NCI-H1694 (cell line): ENCODE measurements around the gene PPP2R2B.

Experiments used
- DNase-seq: peaks from one replicate; lab custom pipeline; 2025; lab: John Stamatoyannopoulos, UW

PPP2R2B gene

DNA sequence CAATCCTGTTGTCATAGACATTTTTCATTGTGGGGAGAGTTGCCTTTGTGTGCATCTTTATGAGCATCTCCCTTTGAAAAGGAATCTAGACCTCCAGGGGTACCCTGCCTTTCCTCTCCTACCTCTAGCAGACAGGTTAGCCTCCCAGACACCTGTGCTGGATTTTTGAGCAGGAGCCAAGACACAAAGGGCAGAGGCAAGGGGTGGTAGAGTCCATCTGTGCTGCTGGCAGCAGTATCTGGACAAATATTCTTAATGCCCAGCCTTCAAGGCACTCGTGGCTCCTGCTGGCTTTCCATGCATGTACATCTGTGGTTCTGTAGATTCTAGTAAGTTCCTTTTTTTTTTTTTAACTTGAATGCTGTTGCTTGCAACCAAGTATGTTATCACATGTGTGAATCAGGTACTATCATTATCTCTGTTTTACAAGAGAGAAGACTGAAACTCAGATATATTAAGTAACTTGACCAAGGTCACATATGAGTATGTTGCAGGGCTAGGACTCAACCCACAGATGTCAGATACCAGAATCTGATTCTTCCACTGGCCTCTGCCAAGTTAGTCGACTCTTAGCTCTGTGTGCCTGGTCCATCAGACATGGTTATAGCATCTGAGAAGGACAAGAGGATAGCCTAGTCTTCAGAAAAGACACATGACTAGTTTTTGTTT lies 329.6 kb downstream of the PPP2R2B start:
- no peak for DNase-seq

- DNase-seq, result no peak
Measured at GRCh38 chr5:146544232-146544631, 334.3 kb downstream of the PPP2R2B start.

- peak; percentile 80 for DNase-seq
Measured at GRCh38 chr5:146541958-146542849, 336.4 kb downstream of the PPP2R2B start.

GRCh38 chr5:146540414-146540813 lies 338.1 kb downstream of the PPP2R2B start:
- DNase-seq, result no peak

- no peak for DNase-seq
Measured at GRCh38 chr5:146539973-146540372, 338.6 kb downstream of the PPP2R2B start.

DNA sequence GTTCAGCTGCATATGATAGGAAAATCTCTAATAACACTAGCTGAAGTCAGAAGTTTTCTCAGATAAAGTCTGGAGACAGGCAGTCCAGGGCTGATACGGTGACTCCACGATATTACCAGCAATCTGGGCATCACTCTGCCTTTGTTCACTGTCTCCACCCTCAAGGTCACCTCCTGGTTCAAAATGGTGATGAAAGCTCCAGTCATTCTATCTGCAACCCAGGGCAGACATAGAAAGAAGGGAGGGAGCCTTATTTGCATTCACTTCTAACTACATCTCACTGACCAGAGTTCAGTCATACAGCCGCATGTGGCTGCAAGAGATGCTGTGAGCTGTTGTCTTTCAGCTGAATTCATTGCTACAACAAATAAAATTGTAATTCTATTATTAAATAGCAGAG lies 340.1 kb downstream of the PPP2R2B start:
- no peak for DNase-seq

DNA sequence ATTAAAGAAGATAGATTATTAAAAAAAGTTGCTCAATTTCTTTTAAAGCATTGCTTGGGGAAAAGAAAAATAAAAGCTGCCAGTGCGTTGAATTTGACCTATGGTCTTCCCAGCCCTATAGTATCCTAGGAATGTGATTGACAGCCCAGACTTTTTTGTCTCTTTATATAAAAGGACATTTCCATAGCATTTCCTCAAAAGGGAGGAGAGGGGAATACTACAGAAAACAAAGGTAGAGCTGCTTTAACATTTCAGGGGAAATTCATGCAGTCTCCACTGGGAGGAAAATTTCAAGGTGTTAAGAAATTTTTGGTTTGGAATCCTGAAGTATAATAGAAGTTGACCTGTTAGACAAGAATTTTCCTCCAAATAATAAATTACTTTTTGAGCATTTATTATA lies 344.7 kb downstream of the PPP2R2B start:
- DNase-seq, result no peak

- DNase-seq, result peak; percentile 76
Measured at GRCh38 chr5:146533260-146533857, 345.2 kb downstream of the PPP2R2B start.
